SK-N-SH treated with all-trans-retinoic acid at 6 μM for 48 hours (cell line): ENCODE results near the gene PARP1.

Source experiments
- ATAC-seq: fragments of 200-7000 bp; cut with Tn5 transposase; 3 replicates; pipeline ENCODE4 v1.9.1; 2020; ENCODE audit warnings: mild to moderate bottlenecking, moderate library complexity
- ARNTL ChIP-seq: fragments of 450-650 bp; formaldehyde crosslinking; IDR thresholded peaks from 2 replicates; pipeline ENCODE4 v1.5.0; 2020; ENCODE audit warnings: low read depth, mild to moderate bottlenecking, moderate library complexity, borderline replicate concordance
- BACH2 ChIP-seq: fragments of 250-450 bp; sonication (Bioruptor Pico); IDR thresholded peaks from 2 replicates; pipeline ENCODE4 v1.9.0; 2021; ENCODE audit warnings: mild to moderate bottlenecking, borderline replicate concordance
- CREB5 ChIP-seq: fragments of 250-450 bp; sonication (Bioruptor Pico); IDR thresholded peaks from 2 replicates; pipeline ENCODE4 v1.5.1; 2020; ENCODE audit warnings: low read depth, mild to moderate bottlenecking, moderate library complexity
- CSDC2 ChIP-seq: fragments of 250-450 bp; sonication (Bioruptor Pico); IDR thresholded peaks from 2 replicates; pipeline ENCODE4 v1.5.0; 2020; ENCODE audit warnings: mild to moderate bottlenecking, moderate library complexity
- CSRNP3 ChIP-seq: fragments of 250-450 bp; sonication (Bioruptor Pico); IDR thresholded peaks from 2 replicates; pipeline ENCODE4 v1.5.1; 2021; ENCODE audit warnings: mild to moderate bottlenecking, moderate library complexity
- ESRRG ChIP-seq: fragments of 250-450 bp; sonication (Bioruptor Pico); IDR thresholded peaks from 2 replicates; pipeline ENCODE4 v1.6.1; 2021; ENCODE audit warnings: mild to moderate bottlenecking
- GLIS3 ChIP-seq: fragments of 250-450 bp; sonication (Bioruptor Pico); IDR thresholded peaks from 2 replicates; pipeline ENCODE4 v1.5.0; 2020; ENCODE audit warnings: mild to moderate bottlenecking, moderate library complexity
- ISL1 ChIP-seq: fragments of 250-450 bp; sonication (Bioruptor Pico); IDR thresholded peaks from 2 replicates; pipeline ENCODE4 v2.1.2; 2022; ENCODE audit warnings: mild to moderate bottlenecking, moderate library complexity
- OSR1 ChIP-seq: fragments of 250-450 bp; sonication (Bioruptor Pico); IDR thresholded peaks from 2 replicates; pipeline ENCODE4 v1.8.0; 2022; ENCODE audit warnings: moderate library complexity, mild to moderate bottlenecking, inconsistent platforms
- PATZ1 ChIP-seq: fragments of 250-450 bp; sonication (Bioruptor Pico); IDR thresholded peaks from 2 replicates; pipeline ENCODE4 v1.8.0; 2020; ENCODE audit warnings: mild to moderate bottlenecking, moderate library complexity, borderline replicate concordance
- POU6F1 ChIP-seq: fragments of 250-450 bp; sonication (Bioruptor Pico); IDR thresholded peaks from 2 replicates; pipeline ENCODE4 v1.8.0; 2021; ENCODE audit warnings: low read depth, mild to moderate bottlenecking, moderate library complexity, borderline replicate concordance
- PPARA ChIP-seq: fragments of 250-450 bp; sonication (Bioruptor Pico); IDR thresholded peaks from 2 replicates; pipeline ENCODE4 v1.5.0; 2020; ENCODE audit warnings: mild to moderate bottlenecking, borderline replicate concordance
- RARB ChIP-seq: fragments of 250-450 bp; sonication (Bioruptor Pico); IDR thresholded peaks from 2 replicates; pipeline ENCODE4 v1.8.0; 2021; ENCODE audit warnings: mild to moderate bottlenecking, moderate library complexity
- SNAI2 ChIP-seq: fragments of 250-450 bp; sonication (Bioruptor Pico); IDR thresholded peaks from 2 replicates; pipeline ENCODE4 v1.5.0; 2020; ENCODE audit warnings: mild to moderate bottlenecking, moderate library complexity
- TCF4 ChIP-seq: fragments of 250-450 bp; sonication (Bioruptor Pico); IDR thresholded peaks from 2 replicates; pipeline ENCODE4 v1.8.0; 2021; ENCODE audit warnings: mild to moderate bottlenecking, moderate library complexity, borderline replicate concordance
- TOX ChIP-seq: fragments of 250-450 bp; sonication (Bioruptor Pico); IDR thresholded peaks from 2 replicates; pipeline ENCODE4 v1.8.0; 2021; ENCODE audit warnings: mild to moderate bottlenecking, moderate library complexity, borderline replicate concordance
- TSHZ2 ChIP-seq: fragments of 250-450 bp; sonication (Bioruptor Pico); IDR thresholded peaks from 2 replicates; pipeline ENCODE4 v1.5.0; 2020; ENCODE audit warnings: mild to moderate bottlenecking, moderate library complexity
- ZC3H10 ChIP-seq: fragments of 250-450 bp; sonication (Bioruptor Pico); IDR thresholded peaks from 2 replicates; pipeline ENCODE4 v1.5.1; 2021; ENCODE audit warnings: mild to moderate bottlenecking, moderate library complexity
- ZFP30 ChIP-seq: fragments of 450-650 bp; formaldehyde crosslinking; IDR thresholded peaks from 2 replicates; pipeline ENCODE4 v1.5.0; 2022; ENCODE audit warnings: mild to moderate bottlenecking, moderate library complexity
- ZNF565 ChIP-seq: fragments of 450-650 bp; formaldehyde crosslinking; conservative IDR thresholded peaks from 2 replicates; pipeline ENCODE4 v1.5.0; 2020; ENCODE audit warnings: low read depth, mild to moderate bottlenecking, moderate library complexity
- ZNF70 ChIP-seq: fragments of 450-650 bp; formaldehyde crosslinking; IDR thresholded peaks from 2 replicates; pipeline ENCODE4 v1.5.0; 2020; ENCODE audit warnings: mild to moderate bottlenecking, moderate library complexity
- ZNF8 ChIP-seq: fragments of 450-650 bp; formaldehyde crosslinking; IDR thresholded peaks from 2 replicates; pipeline ENCODE4 v1.5.0; 2020; ENCODE audit warnings: mild to moderate bottlenecking, moderate library complexity

PARP1 gene

GRCh38 chr1:226447932-226448665 lies 40.2 kb upstream of the PARP1 start:
- TF ChIP-seq RARB (CRISPR knock-in tag) (no peak), ZC3H10 (CRISPR knock-in tag) (no peak), TCF4 (CRISPR knock-in tag) (no peak), TOX (CRISPR knock-in tag) (no peak), ZNF70 (no peak), ZNF8 (CRISPR knock-in tag) (no peak), SNAI2 (no peak), ZFP30 (CRISPR knock-in tag) (no peak), BACH2 (no peak), ARNTL (CRISPR knock-in tag) (no peak), CSDC2 (CRISPR knock-in tag) (no peak), OSR1 (no peak), CSRNP3 (CRISPR knock-in tag) (no peak), GLIS3 (CRISPR knock-in tag) (no peak), ZNF565 (CRISPR knock-in tag) (no peak), ISL1 (CRISPR knock-in tag) (no peak), POU6F1 (CRISPR knock-in tag) (no peak)
- TF ChIP-seq, all 23 proteins: peak for 0
- ATAC-seq, result no peak

- TF ChIP-seq PATZ1 (no peak), CREB5 (CRISPR knock-in tag) (no peak), GLIS3 (CRISPR knock-in tag) (no peak), ARNTL (CRISPR knock-in tag) (no peak), TSHZ2 (CRISPR knock-in tag) (no peak), ZC3H10 (CRISPR knock-in tag) (no peak), SNAI2 (no peak), ZNF565 (CRISPR knock-in tag) (no peak)
- ATAC-seq, result no peak
Measured at GRCh38 chr1:226446094-226446493, 38.2 kb upstream of the PARP1 start.

- 0 out of 3 replicates have a peak, but pooled peaks have one; percentile 21 for ATAC-seq
- TF ChIP-seq ESRRG (CRISPR knock-in tag) (no peak), TCF4 (CRISPR knock-in tag) (no peak), GLIS3 (CRISPR knock-in tag) (no peak), ISL1 (CRISPR knock-in tag) (no peak), PATZ1 (no peak), PPARA (no peak), SNAI2 (no peak), ZNF70 (no peak), OSR1 (no peak), ZNF565 (CRISPR knock-in tag) (no peak), ZFP30 (CRISPR knock-in tag) (no peak), CSRNP3 (CRISPR knock-in tag) (no peak), POU6F1 (CRISPR knock-in tag) (no peak), ZNF8 (CRISPR knock-in tag) (no peak)
Measured at GRCh38 chr1:226444901-226445300, 37.0 kb upstream of the PARP1 start.
